Measurements from ENCODE around the gene DHRS7B.

DHRS7B gene

GRCh38 chr17:21185061-21185460, 58.3 kb downstream of the DHRS7B start:
- DNase-seq, result no peak

GRCh38 chr17:21186399-21187187, 59.8 kb downstream of the DHRS7B start:
- no peak for DNase-seq

- no peak for DNase-seq
Observed at GRCh38 chr17:21189361-21189760, 62.6 kb downstream of the DHRS7B start.

- no peak for DNase-seq
Observed at GRCh38 chr17:21190078-21190477, 63.3 kb downstream of the DHRS7B start.

- DNase-seq, result peak; percentile 71
Observed at GRCh38 chr17:21191698-21192097, 64.9 kb downstream of the DHRS7B start.

- DNase-seq, result peak; percentile 12
Observed at GRCh38 chr17:21192414-21192813, 65.7 kb downstream of the DHRS7B start.

- DNase-seq, result peak; percentile 86
Observed at GRCh38 chr17:21193031-21193430, 66.3 kb downstream of the DHRS7B start.

- peak; percentile 10 for DNase-seq
Observed at GRCh38 chr17:21194226-21194625, 67.5 kb downstream of the DHRS7B start.

GRCh38 chr17:21194703-21195102, 67.9 kb downstream of the DHRS7B start:
- DNase-seq, result no peak

GRCh38 chr17:21196126-21196525, 69.4 kb downstream of the DHRS7B start:
- no peak for DNase-seq

- DNase-seq, result no peak
Observed at GRCh38 chr17:21198411-21198810, 71.6 kb downstream of the DHRS7B start.

- no peak for DNase-seq
Observed at GRCh38 chr17:21199311-21199710, 72.5 kb downstream of the DHRS7B start.

- no peak for DNase-seq
Observed at GRCh38 chr17:21199856-21200255, 73.1 kb downstream of the DHRS7B start.

GRCh38 chr17:21200590-21201297, 74.0 kb downstream of the DHRS7B start:
- no peak for DNase-seq

GRCh38 chr17:21201298-21201595, 74.5 kb downstream of the DHRS7B start:
- no peak for DNase-seq

GRCh38 chr17:21201874-21202273, 75.1 kb downstream of the DHRS7B start:
- no peak for DNase-seq

GRCh38 chr17:21202512-21202911, 75.7 kb downstream of the DHRS7B start:
- DNase-seq, result no peak

GRCh38 chr17:21204935-21205334, 78.2 kb downstream of the DHRS7B start:
- DNase-seq, result no peak

- DNase-seq, result no peak
Observed at GRCh38 chr17:21208352-21208751, 81.6 kb downstream of the DHRS7B start.

GRCh38 chr17:21209511-21210175, 82.9 kb downstream of the DHRS7B start:
- no peak for DNase-seq

GRCh38 chr17:21210411-21211076, 83.8 kb downstream of the DHRS7B start:
- no peak for DNase-seq

GRCh38 chr17:21211825-21212479, 85.2 kb downstream of the DHRS7B start:
- DNase-seq, result no peak
